H9 (cell line): ENCODE measurements around the gene TBC1D22A. TPM values are rescaled to one million over a fixed set of nuclear protein-coding genes. Genes with fewer than 3 reads are reported as not detected.

Experiments
- DNase-seq: peaks from one replicate; pipeline ENCODE4 v3.0.0-alpha.2; 2017
- H2AFZ ChIP-seq: one replicate; pipeline ENCODE4 v1.6.1; 2013; ENCODE audit warnings: mild to moderate bottlenecking, low read length, control low read depth, moderate library complexity
- H2AK5ac ChIP-seq: 2 replicates; pipeline ENCODE4 v1.6.1; 2013; ENCODE audit warnings: low read length, control low read depth, mixed read lengths; ENCODE audit not compliant: insufficient read length
- H2BK120ac ChIP-seq: one replicate; pipeline ENCODE4 v1.6.1; 2013; ENCODE audit warnings: low read depth, mild to moderate bottlenecking, low read length, control low read depth, inconsistent platforms; ENCODE audit not compliant: poor library complexity, severe bottlenecking
- H2BK12ac ChIP-seq: 2 replicates; pipeline ENCODE4 v1.6.1; 2013; ENCODE audit warnings: low read length, control low read depth, mixed read lengths, low read depth; ENCODE audit not compliant: insufficient read length
- H2BK15ac ChIP-seq: 2 replicates; pipeline ENCODE4 v1.6.1; 2013; ENCODE audit warnings: low read depth, low read length, control low read depth
- H2BK20ac ChIP-seq: one replicate; pipeline ENCODE4 v1.6.1; 2013; ENCODE audit warnings: low read depth, mild to moderate bottlenecking, low read length, control low read depth, inconsistent platforms; ENCODE audit not compliant: poor library complexity, severe bottlenecking
- H2BK5ac ChIP-seq: 2 replicates; pipeline ENCODE4 v1.6.1; 2013; ENCODE audit warnings: low read length, control low read depth, mixed read lengths; ENCODE audit not compliant: insufficient read length
- H3K14ac ChIP-seq: 2 replicates; pipeline ENCODE4 v1.6.1; 2013; ENCODE audit warnings: low read length, control low read depth; ENCODE audit not compliant: insufficient read depth
- H3K18ac ChIP-seq: 2 replicates; pipeline ENCODE4 v1.6.1; 2013; ENCODE audit warnings: low read depth, mild to moderate bottlenecking, mixed read lengths, low read length, control low read depth; ENCODE audit not compliant: insufficient read length
- H3K23ac ChIP-seq: 2 replicates; pipeline ENCODE4 v1.6.1; 2013; ENCODE audit warnings: low read length, control low read depth, mixed read lengths, low read depth; ENCODE audit not compliant: insufficient read length
- H3K23me2 ChIP-seq: 2 replicates; pipeline ENCODE4 v1.6.1; 2013; ENCODE audit warnings: low read depth, mild to moderate bottlenecking, mixed read lengths, low read length, control low read depth; ENCODE audit not compliant: insufficient read length, poor library complexity, severe bottlenecking
- H3K27ac ChIP-seq: 2 replicates; pipeline ENCODE4 v1.5.1; 2013; ENCODE audit warnings: low read length, control low read depth, mixed read lengths, low read depth; ENCODE audit not compliant: insufficient read length
- H3K27me3 ChIP-seq: 2 replicates; pipeline ENCODE4 v1.6.1; 2013; ENCODE audit warnings: low read length, control low read depth, inconsistent platforms; ENCODE audit not compliant: insufficient read depth
- H3K4ac ChIP-seq: 2 replicates; pipeline ENCODE4 v1.6.1; 2013; ENCODE audit warnings: low read depth, mild to moderate bottlenecking, control low read depth, inconsistent platforms, low read length, moderate library complexity
- H3K4me1 ChIP-seq: 2 replicates; pipeline ENCODE4 v1.6.1; 2013; ENCODE audit warnings: low read length, control low read depth, inconsistent platforms; ENCODE audit not compliant: insufficient read depth
- H3K4me2 ChIP-seq: 2 replicates; pipeline ENCODE4 v1.6.1; 2013; ENCODE audit warnings: low read length, control low read depth, mixed read lengths; ENCODE audit not compliant: insufficient read length, insufficient read depth
- H3K56ac ChIP-seq: 2 replicates; pipeline ENCODE4 v1.6.1; 2013; ENCODE audit warnings: low read depth, mild to moderate bottlenecking, mixed read lengths, low read length, control low read depth; ENCODE audit not compliant: insufficient read length
- H3K79me1 ChIP-seq: 2 replicates; pipeline ENCODE4 v1.6.1; 2013; ENCODE audit warnings: low read depth, mild to moderate bottlenecking, moderate library complexity, low read length, control low read depth, inconsistent platforms; ENCODE audit not compliant: insufficient read depth, poor library complexity, severe bottlenecking
- H3K79me2 ChIP-seq: 2 replicates; pipeline ENCODE4 v1.6.1; 2013; ENCODE audit warnings: low read length, control low read depth, inconsistent platforms; ENCODE audit not compliant: insufficient read depth
- H3K9ac ChIP-seq: 2 replicates; pipeline ENCODE4 v1.6.1; 2013; ENCODE audit warnings: low read length, control low read depth, mixed read lengths; ENCODE audit not compliant: insufficient read length; ENCODE audit errors: extremely low read depth
- H3K9me3 ChIP-seq: one replicate; pipeline ENCODE4 v1.6.1; 2013; ENCODE audit warnings: low read depth, low read length, inconsistent platforms; ENCODE audit not compliant: control insufficient read depth
- H3T11ph ChIP-seq: one replicate; pipeline ENCODE4 v1.6.1; 2013; ENCODE audit warnings: mild to moderate bottlenecking, low read length, control low read depth, inconsistent platforms
- H4K20me1 ChIP-seq: one replicate; pipeline ENCODE4 v1.6.1; 2013; ENCODE audit not compliant: control insufficient read depth, insufficient read length, insufficient read depth
- H4K5ac ChIP-seq: 2 replicates; pipeline ENCODE4 v1.6.1; 2013; ENCODE audit warnings: low read depth, mild to moderate bottlenecking, mixed read lengths, low read length, control low read depth; ENCODE audit not compliant: insufficient read length
- H4K8ac ChIP-seq: replicated peaks from 2 replicates; pipeline ENCODE4 v1.6.1; 2013; ENCODE audit warnings: low read length, control low read depth, mixed read lengths, low read depth; ENCODE audit not compliant: insufficient read length
- H4K91ac ChIP-seq: 2 replicates; pipeline ENCODE4 v1.6.1; 2013; ENCODE audit warnings: low read depth, mild to moderate bottlenecking, moderate library complexity, mixed read lengths, low read length, control low read depth; ENCODE audit not compliant: insufficient read length
- H3K27ac Mint-ChIP-seq, 3 experiments: 2 replicates in 2 of 3; 3 replicates in 1 of 3; pipeline ENCODE4 v1.8.0; 2020 to 2021; ENCODE audit warnings: mixed read lengths in 3 of 3, mild to moderate bottlenecking in 1 of 3, moderate library complexity in 1 of 3
- H3K27me3 Mint-ChIP-seq: 2 replicates; pipeline ENCODE4 v1.8.0; 2021; ENCODE audit warnings: low read depth, mild to moderate bottlenecking, moderate library complexity, mixed read lengths
- H3K36me3 Mint-ChIP-seq, 3 experiments: 2 replicates in 2 of 3; 3 replicates in 1 of 3; pipeline ENCODE4 v1.8.0; 2020 to 2021; ENCODE audit warnings: low read depth in 3 of 3, mixed read lengths in 3 of 3; ENCODE audit not compliant: insufficient read depth in 1 of 3
- H3K4me1 Mint-ChIP-seq, 2 experiments: 2 replicates each; pipeline ENCODE4 v1.8.0; 2020; ENCODE audit warnings: mixed read lengths in 2 of 2
- H3K4me3 Mint-ChIP-seq, 2 experiments: 2 replicates in 1 of 2; 3 replicates in 1 of 2; pipeline ENCODE4 v1.8.0; 2020 to 2021; ENCODE audit warnings: mild to moderate bottlenecking in 2 of 2, mixed read lengths in 2 of 2, moderate library complexity in 1 of 2
- H3K9me3 Mint-ChIP-seq, 2 experiments: 2 replicates in 1 of 2; 3 replicates in 1 of 2; pipeline ENCODE4 v1.8.0; 2020; ENCODE audit warnings: mild to moderate bottlenecking in 2 of 2, mixed read lengths in 2 of 2, moderate library complexity in 1 of 2
- WGBS: extraction: QIAGEN DNeasy Blood & Tissue Kit; methylation state at CpG from one replicate; pipeline ENCODE4 v1.1.7; 2013; ENCODE audit warnings: missing lambda C conversion rate, low lambda C conversion rate, mixed read lengths; ENCODE audit not compliant: insufficient read length; ENCODE audit errors: extremely low coverage; 5-methylcytosine and 5-hydroxymethylcytosine counted together
- total RNA-seq: library from RNA; stranded (reverse); gene quantifications from 2 replicates; pipeline ENCODE4 v1.2.1, GENCODE V29; 2021
- TF ChIP-seq, protein P1 (sequence below): fragments of 200-600 bp; sonication (generic); conservative IDR thresholded peaks from 3 replicates; pipeline ENCODE4 v1.8.0; 2021; ENCODE audit warnings: antibody characterized with exemption, mild to moderate bottlenecking

The TBC1D22A gene
- total RNA-seq, 1 experiment from 2014 or later: 20.8 TPM

DNA sequence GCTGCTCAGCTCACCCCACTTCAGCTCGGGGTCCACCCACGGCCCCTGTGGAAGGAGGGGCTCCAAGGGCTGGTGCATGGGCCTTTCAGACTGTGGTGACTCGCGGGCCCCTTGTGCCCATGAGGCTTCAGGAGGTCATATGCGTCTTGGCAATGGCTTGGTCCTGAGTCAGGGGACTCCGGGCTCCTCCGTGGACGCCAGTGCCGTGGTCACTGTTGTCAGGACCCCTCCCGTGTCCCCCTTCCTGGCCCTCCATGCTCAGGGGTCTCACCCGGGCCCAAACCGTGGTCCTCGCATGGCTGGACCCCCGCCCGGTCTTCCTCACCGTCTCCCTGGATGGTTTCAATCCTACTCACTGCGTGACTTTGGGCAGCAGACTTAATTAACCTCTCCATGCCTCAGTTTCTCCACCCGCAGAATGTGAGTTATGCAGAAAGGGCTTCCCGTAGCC is 436.4 kb downstream of the TBC1D22A start:
- Mint-ChIP-seq H3K27me3 (no peaks in the 10 kb centered on the region; the same call in none of the 2 replicates), H3K36me3 (peaks cover 0 to 28% (median 23%) of the 10 kb centered on the region in 3 experiments; a peak in 5 of 7 replicates), H3K4me1 (no peaks in the 10 kb centered on the region), H3K9me3 (peaks cover 0 to 87% of the 10 kb centered on the region in 2 experiments; a peak in 4 of 5 replicates), H3K4me3 (no peak overlapping the region), H3K27ac (no peak overlapping the region)
- Histone ChIP-seq H3K4me1 (no peaks in the 10 kb centered on the region), H2BK15ac (no peak overlapping the region), H2AFZ (no peak overlapping the region), H2BK12ac (no peak overlapping the region), H3K23ac (no peak overlapping the region), H3K23me2 (no peaks in the 10 kb centered on the region), H3K4ac (no peak overlapping the region), H3K18ac (no peak overlapping the region), H4K5ac (no peak overlapping the region), H3K9ac (no peak overlapping the region), H3K79me2 (no peaks in the 10 kb centered on the region), H2BK120ac (no peak overlapping the region), H3T11ph (no peak overlapping the region), H2AK5ac (no peak overlapping the region), H3K4me2 (no peak overlapping the region), H4K20me1 (no peaks in the 10 kb centered on the region), H4K91ac (no peak overlapping the region), H3K14ac (no peak overlapping the region; the same call in 1 of the 2 replicates), H3K9me3 (peaks cover 38% of the 10 kb centered on the region), H3K27me3 (no peaks in the 10 kb centered on the region), H3K79me1 (no peaks in the 10 kb centered on the region), H4K8ac (no peak overlapping the region), H3K56ac (no peak overlapping the region), H2BK5ac (no peak overlapping the region), H2BK20ac (no peak overlapping the region), H3K27ac (no peak overlapping the region)
- no peak for DNase-seq
- TF ChIP-seq, protein P1, sequence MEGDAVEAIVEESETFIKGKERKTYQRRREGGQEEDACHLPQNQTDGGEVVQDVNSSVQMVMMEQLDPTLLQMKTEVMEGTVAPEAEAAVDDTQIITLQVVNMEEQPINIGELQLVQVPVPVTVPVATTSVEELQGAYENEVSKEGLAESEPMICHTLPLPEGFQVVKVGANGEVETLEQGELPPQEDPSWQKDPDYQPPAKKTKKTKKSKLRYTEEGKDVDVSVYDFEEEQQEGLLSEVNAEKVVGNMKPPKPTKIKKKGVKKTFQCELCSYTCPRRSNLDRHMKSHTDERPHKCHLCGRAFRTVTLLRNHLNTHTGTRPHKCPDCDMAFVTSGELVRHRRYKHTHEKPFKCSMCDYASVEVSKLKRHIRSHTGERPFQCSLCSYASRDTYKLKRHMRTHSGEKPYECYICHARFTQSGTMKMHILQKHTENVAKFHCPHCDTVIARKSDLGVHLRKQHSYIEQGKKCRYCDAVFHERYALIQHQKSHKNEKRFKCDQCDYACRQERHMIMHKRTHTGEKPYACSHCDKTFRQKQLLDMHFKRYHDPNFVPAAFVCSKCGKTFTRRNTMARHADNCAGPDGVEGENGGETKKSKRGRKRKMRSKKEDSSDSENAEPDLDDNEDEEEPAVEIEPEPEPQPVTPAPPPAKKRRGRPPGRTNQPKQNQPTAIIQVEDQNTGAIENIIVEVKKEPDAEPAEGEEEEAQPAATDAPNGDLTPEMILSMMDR: no peak
- WGBS: no CpG with 5 or more reads among the region's 19 CpGs
